HFFc6 (cell line): ENCODE measurements around the gene TGFBI. TPM values are rescaled to one million over a fixed set of nuclear protein-coding genes. Genes with fewer than 3 reads are reported as not detected.

Experiments used
- DNase-seq: peaks from one replicate; pipeline ENCODE4 v3.0.0-alpha.2; 2018
- H3K27ac Mint-ChIP-seq: 2 replicates; pipeline ENCODE4 v1.8.0; 2020; ENCODE audit warnings: mild to moderate bottlenecking, mixed read lengths
- H3K27me3 Mint-ChIP-seq: 2 replicates; pipeline ENCODE4 v1.8.0; 2021; ENCODE audit warnings: mild to moderate bottlenecking, moderate library complexity, mixed read lengths; ENCODE audit not compliant: insufficient read depth
- H3K36me3 Mint-ChIP-seq: 2 replicates; pipeline ENCODE4 v1.8.0; 2021; ENCODE audit warnings: low read depth, mixed read lengths
- H3K4me1 Mint-ChIP-seq: 2 replicates; pipeline ENCODE4 v1.8.0; 2020; ENCODE audit warnings: low read depth, mixed read lengths
- H3K4me3 Mint-ChIP-seq: 2 replicates; pipeline ENCODE4 v1.8.0; 2020; ENCODE audit warnings: mild to moderate bottlenecking, moderate library complexity, mixed read lengths
- H3K9me3 Mint-ChIP-seq: 2 replicates; pipeline ENCODE4 v1.8.0; 2020; ENCODE audit warnings: mild to moderate bottlenecking, mixed read lengths
- CTCF ChIP-seq: fragments of 200-600 bp; sonication (generic); IDR thresholded peaks from 2 replicates; pipeline ENCODE4 v1.5.0; 2021; ENCODE audit warnings: antibody characterized with exemption, mild to moderate bottlenecking
- total RNA-seq, 6 experiments: library from RNA; stranded (reverse); fragmentation: NEBNext Ultra II Directional; extraction: Animal tissue kit (Norgen Biotek cat#: 25700); gene quantifications; 2 replicates in 1 of 6; 3 replicates in 5 of 6; pipeline ENCODE4 v1.2.3, GENCODE V29; 2021

Gene TGFBI
- total RNA-seq, 6 experiments from 2014 or later: 529 to 911 (median 784) TPM

- Mint-ChIP-seq H3K27ac (peak overlapping the region; percentile 86), H3K9me3 (no peaks in the 10 kb centered on the region), H3K36me3 (no peaks in the 10 kb centered on the region), H3K27me3 (peaks cover 2% of the 10 kb centered on the region; the same call in 1 of the 2 replicates), H3K4me3 (peak overlapping the region; percentile 18; the same call in 1 of the 2 replicates), H3K4me1 (peaks cover 85% of the 10 kb centered on the region)
- TF ChIP-seq CTCF: no peak
- DNase-seq: peak; percentile 52
Observed at GRCh38 chr5:136001466-136001981, 27.3 kb upstream of the TGFBI start.

GRCh38 chr5:136004436-136004835 lies 24.4 kb upstream of the TGFBI start:
- no peaks in the 10 kb centered on the region for H3K36me3 Mint-ChIP-seq
- TF ChIP-seq CTCF: no peak
- H3K27ac Mint-ChIP-seq: peak overlapping the region; percentile 91
- H3K9me3 Mint-ChIP-seq: no peaks in the 10 kb centered on the region
- no peaks in the 10 kb centered on the region for H3K27me3 Mint-ChIP-seq
- peaks cover 74% of the 10 kb centered on the region for H3K4me1 Mint-ChIP-seq
- peak overlapping the region; percentile 63; the same call in 1 of the 2 replicates for H3K4me3 Mint-ChIP-seq
- peak; percentile 89 for DNase-seq

GRCh38 chr5:136005476-136005875 lies 23.3 kb upstream of the TGFBI start:
- Mint-ChIP-seq H3K4me1 (peaks cover 67% of the 10 kb centered on the region), H3K36me3 (no peaks in the 10 kb centered on the region), H3K4me3 (peak overlapping the region; percentile 68), H3K27me3 (no peaks in the 10 kb centered on the region), H3K27ac (peak overlapping the region; percentile 91), H3K9me3 (no peaks in the 10 kb centered on the region)
- TF ChIP-seq CTCF: no peak
- DNase-seq: no peak

GRCh38 chr5:136006164-136006563 lies 22.6 kb upstream of the TGFBI start:
- H3K27ac Mint-ChIP-seq: peak overlapping the region; percentile 91
- H3K4me1 Mint-ChIP-seq: peaks cover 67% of the 10 kb centered on the region
- H3K4me3 Mint-ChIP-seq: peak overlapping the region; percentile 68
- peak; percentile 62 for DNase-seq
- no peaks in the 10 kb centered on the region for H3K27me3 Mint-ChIP-seq
- no peaks in the 10 kb centered on the region for H3K36me3 Mint-ChIP-seq
- no peak for TF ChIP-seq CTCF
- no peaks in the 10 kb centered on the region for H3K9me3 Mint-ChIP-seq

GRCh38 chr5:136006761-136007251 lies 22.0 kb upstream of the TGFBI start:
- Mint-ChIP-seq H3K4me1 (peaks cover 67% of the 10 kb centered on the region), H3K27me3 (no peaks in the 10 kb centered on the region), H3K36me3 (no peaks in the 10 kb centered on the region), H3K9me3 (no peaks in the 10 kb centered on the region), H3K4me3 (peak overlapping the region; percentile 68), H3K27ac (peak overlapping the region; percentile 91)
- DNase-seq: peak; percentile 94
- TF ChIP-seq CTCF: no peak
